Myocyte (in vitro differentiated cells): ENCODE data around the gene SPAG5. TPM values are rescaled to one million over a fixed set of nuclear protein-coding genes. Genes with fewer than 3 reads are reported as not detected.

Experiments
- DNase-seq: peaks from one replicate; pipeline ENCODE4 v3.0.0-alpha.2; 2012; ENCODE audit warnings: low read depth
- total RNA-seq: library from RNA; depleted of rRNA; stranded (reverse); fragments of >200 nt; gene quantifications from 2 replicates; pipeline ENCODE4 v1.2.3, GENCODE V29; 2014

SPAG5 gene
- total RNA-seq, 1 donor from 2014 or later: 4.3 TPM

GRCh38 chr17:28572259-28573039 is 26.4 kb downstream of the SPAG5 start:
- no peak for DNase-seq

- peak; percentile 94 for DNase-seq
Measured at GRCh38 chr17:28571361-28572122, 27.3 kb downstream of the SPAG5 start, which contains the start of gene PIGS. TSS of gene PIGS (minus strand) at chr17:28571524. CDS start at chr17:28571496, 28 bp downstream.

GRCh38 chr17:28570716-28571360 is 28.0 kb downstream of the SPAG5 start:
- DNase-seq: no peak

GRCh38 chr17:28569446-28569845 is 29.4 kb downstream of the SPAG5 start:
- no peak for DNase-seq

GRCh38 chr17:28567604-28568003 is 31.2 kb downstream of the SPAG5 start:
- no peak for DNase-seq

GRCh38 chr17:28563475-28563874 is 35.4 kb downstream of the SPAG5 start:
- DNase-seq: peak; percentile 97

- DNase-seq: no peak
Measured at GRCh38 chr17:28555022-28555421, 43.8 kb downstream of the SPAG5 start.

- no peak for DNase-seq
Measured at GRCh38 chr17:28554565-28554964, 44.3 kb downstream of the SPAG5 start.

- no peak for DNase-seq
Measured at GRCh38 chr17:28553000-28553505, 45.8 kb downstream of the SPAG5 start.

GRCh38 chr17:28552176-28552999 is 46.4 kb downstream of the SPAG5 start, which contains the start of gene UNC119:
TSS of gene UNC119 (minus strand) at chr17:28552624. CDS start at chr17:28552557, 67 bp downstream.
- DNase-seq: peak; percentile 81

- peak; percentile 83 for DNase-seq
Measured at GRCh38 chr17:28551421-28552175, 47.2 kb downstream of the SPAG5 start.

- no peak for DNase-seq
Measured at GRCh38 chr17:28550858-28551257, 48.0 kb downstream of the SPAG5 start.

GRCh38 chr17:28549236-28550132 is 49.3 kb downstream of the SPAG5 start:
- no peak for DNase-seq

- DNase-seq: no peak
Measured at GRCh38 chr17:28548417-28549130, 50.3 kb downstream of the SPAG5 start.

- DNase-seq: peak; percentile 72
Measured at GRCh38 chr17:28547623-28548416, 51.0 kb downstream of the SPAG5 start.

GRCh38 chr17:28547096-28547622 is 51.7 kb downstream of the SPAG5 start:
- no peak for DNase-seq

- DNase-seq: no peak
Measured at GRCh38 chr17:28545787-28546415, 52.9 kb downstream of the SPAG5 start.
